HT-29 (cell line): ENCODE data around the gene USP12. TPM values are rescaled to one million over a fixed set of nuclear protein-coding genes. Genes with fewer than 3 reads are reported as not detected.
"Not testable (repeated sequence)": the region's sequence is repeated elsewhere in the genome, so short reads cannot be mapped to it uniquely, and the experiment has no call there.

Source experiments
- DNase-seq: peaks from one replicate; pipeline ENCODE4 v3.0.0-alpha.2; 2015; ENCODE audit warnings: low spot score
- total RNA-seq: library from RNA; depleted of rRNA; stranded (reverse); fragments of >200 nt; shearing (Covaris generic); gene quantifications from 2 replicates; pipeline ENCODE4 v1.2.3, GENCODE V29; 2014

USP12 gene
- total RNA-seq, 1 experiment from 2014 or later: 19.4 TPM

DNA sequence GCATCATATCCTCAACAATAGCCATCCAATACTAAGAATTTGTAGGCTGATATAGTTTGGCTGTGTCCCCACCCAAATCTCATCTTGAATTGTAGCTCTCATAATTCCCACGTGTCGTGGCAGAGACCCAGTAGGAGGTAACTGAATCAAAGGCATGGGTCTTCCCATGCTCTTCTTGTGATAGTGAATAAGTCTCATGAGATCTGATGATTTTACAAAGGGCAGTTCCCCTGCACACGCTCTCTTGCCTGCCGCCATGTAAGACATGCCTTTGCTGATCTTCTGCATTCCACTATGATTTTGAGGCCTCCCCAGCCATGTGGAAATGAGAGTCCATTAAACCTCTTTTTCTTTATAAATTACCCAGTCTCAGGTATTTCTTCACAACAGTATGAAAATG lies 48.2 kb downstream of the USP12 start:
- DNase-seq: not testable (repeated sequence)

DNA sequence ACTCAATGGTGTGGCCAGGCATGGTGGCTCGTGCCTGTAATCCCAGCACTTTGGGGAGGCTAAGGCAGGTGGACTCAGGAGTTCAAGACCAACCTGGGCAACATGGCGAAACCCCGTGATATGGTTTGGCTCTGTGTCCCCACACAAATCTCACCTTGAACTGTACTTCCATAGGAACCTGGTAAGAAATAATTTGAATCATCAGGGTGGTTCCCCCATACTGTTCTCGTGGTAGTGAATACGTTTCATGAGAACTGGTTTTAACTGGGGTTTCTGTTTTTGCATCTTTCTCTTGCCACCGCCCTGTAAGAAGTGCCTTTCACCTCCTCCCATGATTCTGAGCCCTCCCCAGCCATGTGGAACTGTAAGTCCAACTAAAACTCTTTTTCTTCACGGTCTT lies 49.6 kb downstream of the USP12 start:
- DNase-seq: no peak

DNA sequence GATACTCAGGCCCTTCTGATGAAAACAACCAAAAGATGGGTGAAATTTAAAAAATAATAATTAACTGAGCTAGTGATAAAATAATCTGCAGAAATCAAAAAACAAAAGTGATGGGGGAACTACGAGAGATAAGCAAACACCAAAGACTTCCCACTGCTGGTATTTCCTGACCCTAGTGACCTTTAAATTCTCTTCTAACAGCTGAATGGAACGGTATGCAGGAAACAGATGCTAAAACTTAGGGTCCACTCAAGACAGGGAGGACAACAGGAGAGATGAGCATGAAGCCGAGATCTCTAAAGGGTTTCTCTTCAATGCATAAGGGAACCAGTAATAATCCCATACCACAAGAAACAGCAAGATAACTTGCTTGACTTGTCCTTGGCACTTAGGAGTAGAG lies 50.8 kb downstream of the USP12 start:
- no peak for DNase-seq

DNA sequence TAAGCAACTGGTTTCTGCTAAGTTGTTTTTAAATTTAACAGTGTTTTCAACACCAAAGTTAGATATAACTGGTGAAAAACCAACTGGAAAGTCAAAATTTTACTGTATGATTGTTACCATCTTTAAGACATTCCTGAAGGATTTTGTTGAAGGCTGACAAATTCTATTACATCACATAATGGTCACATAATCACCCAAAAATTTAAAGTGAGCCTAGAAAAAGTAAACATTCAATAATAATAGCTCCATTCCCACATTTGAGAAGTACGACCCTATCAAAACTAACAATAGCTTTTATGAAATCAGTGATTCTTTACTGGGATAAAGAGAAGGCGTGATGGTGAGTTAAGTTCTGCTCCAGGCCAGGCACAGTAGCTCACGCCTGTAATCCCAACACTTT lies 51.6 kb downstream of the USP12 start:
- no peak for DNase-seq

DNA sequence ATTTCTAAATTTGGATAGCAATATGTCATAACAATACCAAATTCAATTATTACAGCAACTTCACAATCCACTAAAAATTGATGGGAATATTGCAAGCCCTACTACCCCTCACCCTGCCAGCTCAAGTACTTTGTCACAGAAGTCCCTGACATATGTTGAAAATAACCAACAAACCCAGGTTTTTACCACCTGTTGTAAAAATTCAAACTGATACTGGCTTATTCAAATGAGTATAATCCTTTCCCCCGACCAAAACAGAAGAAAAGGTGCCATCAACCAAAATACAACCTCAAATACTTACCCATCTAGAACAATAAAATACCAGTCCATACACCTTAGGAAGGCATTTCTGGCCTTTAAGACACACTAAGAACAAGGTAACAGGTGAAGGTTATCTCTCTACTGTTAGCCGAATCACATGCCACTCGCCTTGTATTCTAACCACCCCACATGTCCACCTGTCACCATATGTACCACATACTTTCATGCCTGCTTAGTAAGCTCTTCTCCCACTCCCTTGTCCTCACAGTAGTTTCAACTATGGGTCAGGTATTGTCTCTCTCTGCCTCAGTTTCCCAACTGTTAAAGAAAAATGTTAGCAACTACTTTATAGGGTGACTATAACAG lies 53.1 kb downstream of the USP12 start:
- no peak for DNase-seq

- DNase-seq: no peak
Observed at GRCh38 chr13:27117952-27118351, 53.7 kb downstream of the USP12 start.

DNA sequence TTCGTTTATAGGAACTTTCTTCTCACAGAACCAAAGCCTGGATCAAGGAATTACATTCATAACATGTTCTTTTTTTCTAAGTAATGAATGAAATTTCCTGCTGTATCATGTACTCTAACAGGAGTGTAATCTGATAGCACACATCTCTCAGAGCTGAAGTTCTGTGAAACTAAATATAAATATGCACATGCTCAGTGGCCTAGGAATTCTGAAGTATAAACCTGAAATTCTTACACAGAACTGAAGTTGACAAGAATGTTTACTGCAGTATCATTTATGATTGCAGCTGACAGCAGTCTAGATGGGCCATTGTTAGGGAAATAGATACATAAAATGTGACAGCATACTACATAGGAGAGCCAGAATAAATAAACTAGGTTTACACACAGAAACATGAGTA lies 54.5 kb downstream of the USP12 start:
- no peak for DNase-seq

- no peak for DNase-seq
Observed at GRCh38 chr13:27113436-27113835, 58.2 kb downstream of the USP12 start.

DNA sequence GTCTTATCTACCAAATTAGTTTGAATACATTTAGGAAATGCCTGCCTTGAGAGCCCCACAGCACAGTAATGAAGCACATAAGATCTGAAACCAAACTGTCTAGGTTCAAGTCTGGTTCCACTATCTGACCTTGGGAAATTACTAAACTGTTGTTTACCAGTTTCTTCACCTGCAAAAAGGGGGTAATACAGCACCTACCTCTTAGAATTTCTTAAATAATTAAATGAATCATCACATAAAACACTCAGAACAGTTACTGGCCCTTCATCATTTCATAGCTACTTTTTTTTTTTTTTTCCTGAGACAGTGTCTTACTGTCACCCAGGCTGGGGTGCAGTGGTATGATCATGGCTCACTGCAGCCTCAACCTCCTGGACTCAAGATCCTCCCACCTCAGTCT lies 59.6 kb downstream of the USP12 start:
- no peak for DNase-seq

DNA sequence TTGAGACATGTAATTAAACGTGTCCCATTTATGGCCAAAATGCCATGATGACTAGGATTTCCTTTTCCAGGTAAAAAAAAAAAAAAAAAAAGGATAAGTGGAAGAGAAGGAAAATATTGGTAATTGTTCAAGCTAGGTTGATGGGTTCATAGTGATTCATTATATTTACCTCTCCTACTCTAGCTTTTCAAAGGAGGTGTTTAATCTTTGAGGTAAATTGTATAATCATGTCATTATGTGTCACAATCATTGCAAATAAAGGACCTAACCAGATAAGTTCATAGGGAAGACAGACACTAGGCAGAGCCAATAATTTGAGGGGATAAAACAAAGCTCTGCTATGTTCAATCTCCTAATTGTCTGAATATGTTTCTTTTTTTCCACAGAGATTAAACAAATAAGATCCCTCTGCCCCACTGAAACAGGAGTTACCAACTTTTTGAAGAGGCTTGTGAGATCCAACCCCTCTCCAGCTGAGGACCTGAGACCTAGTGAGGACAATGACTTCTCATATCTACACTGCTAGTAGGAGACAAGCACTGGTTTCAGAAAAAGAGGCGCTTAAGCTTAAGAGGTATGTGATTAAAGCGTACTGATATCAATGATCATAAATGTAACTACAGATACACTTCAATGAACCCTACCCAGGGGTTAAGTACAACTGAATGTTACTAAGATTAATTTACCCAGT lies 61.4 kb downstream of the USP12 start:
- no peak for DNase-seq

DNA sequence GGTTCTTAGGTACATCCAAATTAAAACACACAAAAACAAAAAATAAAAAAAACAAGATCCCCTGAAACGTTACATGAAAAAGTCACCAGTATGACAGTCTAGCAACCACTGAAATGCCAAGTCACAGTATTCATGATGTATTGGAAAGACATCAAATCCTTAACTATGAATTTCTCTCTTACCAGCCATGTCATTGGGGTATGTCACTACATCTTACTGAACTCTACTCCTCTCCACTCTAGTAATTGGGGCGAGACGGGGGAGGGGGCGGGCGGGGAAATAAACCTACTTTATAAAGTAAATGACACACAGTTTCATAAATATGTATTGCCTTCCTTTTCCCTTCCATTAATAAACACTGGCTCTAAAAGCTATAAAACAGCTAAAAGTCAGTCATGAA lies 65.5 kb downstream of the USP12 start:
- DNase-seq: no peak

DNA sequence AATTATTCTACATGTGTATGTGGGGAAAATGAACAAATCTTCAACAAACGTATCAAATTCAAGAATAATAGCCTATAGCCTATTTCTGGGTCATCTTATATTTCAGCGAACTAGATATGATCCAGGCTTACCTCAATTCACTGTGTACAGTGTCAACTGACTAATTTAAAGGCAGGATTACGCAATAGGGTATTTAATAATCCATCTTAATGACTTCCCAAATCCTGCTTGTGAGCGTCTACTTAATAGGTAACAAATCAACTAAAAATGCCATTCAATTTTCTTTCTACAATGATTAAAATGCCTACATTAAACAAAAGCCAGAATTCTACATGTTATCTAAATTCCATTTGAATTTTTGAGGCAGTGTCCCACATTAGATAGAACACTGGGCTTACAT lies 67.0 kb downstream of the USP12 start:
- no peak for DNase-seq

- no peak for DNase-seq
Observed at GRCh38 chr13:27101847-27102246, 69.8 kb downstream of the USP12 start.

DNA sequence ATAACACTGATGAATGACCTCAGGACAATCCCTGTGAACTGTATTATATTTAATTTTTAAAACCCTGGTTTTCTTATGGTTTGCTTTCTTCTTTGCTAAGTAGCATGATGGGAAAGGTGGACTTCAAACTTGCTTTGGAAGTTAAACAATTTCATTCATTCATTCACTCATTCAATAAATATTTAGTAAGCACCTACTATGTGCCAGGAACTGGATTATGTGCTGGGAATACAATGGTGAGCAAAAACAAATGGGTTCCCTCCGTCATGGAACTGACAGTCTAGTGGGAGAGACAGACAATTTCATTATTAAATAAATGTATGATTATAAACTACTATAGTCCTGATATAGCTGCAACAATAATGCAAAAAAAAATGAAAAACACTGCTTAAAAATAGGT lies 70.3 kb downstream of the USP12 start:
- DNase-seq: no peak

DNA sequence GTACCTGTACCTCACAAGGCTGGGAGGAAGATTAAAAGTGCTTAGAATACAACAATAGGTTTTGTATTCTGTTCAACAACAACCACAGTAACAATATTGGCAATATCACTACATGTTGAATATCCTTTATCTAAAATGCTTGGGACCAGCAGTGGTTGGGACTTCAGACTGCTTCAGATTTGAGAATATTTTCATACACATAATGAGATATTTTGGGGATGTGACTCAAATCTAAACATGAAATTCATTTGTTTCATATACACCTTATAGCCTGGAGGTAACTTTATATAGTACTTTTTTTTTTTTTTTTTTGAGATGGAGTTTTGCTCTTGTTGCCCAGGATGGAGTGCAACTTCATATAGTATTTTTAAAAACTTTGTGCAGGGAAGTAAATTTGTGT lies 73.9 kb downstream of the USP12 start:
- DNase-seq: no peak

DNA sequence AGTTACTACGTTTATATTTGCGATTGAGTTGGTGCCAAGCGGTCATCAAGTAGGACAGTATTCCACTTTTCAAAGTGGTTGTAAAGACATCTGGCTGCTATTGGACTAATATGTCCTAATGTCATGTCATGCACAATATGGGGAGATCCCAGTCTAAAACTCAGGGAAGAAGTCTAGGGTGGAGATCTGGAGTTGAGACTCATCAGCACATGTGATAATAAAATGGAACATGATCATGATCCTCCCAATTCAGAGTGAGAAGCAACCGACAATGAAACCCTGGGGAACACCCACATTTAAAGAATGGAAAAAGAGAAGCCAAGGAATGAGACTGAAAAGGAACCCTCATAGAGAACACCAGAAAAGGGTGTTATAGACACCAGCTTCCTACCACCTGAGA lies 80.2 kb downstream of the USP12 start:
- DNase-seq: no peak

- no peak for DNase-seq
Observed at GRCh38 chr13:27088619-27089018, 83.0 kb downstream of the USP12 start.

DNA sequence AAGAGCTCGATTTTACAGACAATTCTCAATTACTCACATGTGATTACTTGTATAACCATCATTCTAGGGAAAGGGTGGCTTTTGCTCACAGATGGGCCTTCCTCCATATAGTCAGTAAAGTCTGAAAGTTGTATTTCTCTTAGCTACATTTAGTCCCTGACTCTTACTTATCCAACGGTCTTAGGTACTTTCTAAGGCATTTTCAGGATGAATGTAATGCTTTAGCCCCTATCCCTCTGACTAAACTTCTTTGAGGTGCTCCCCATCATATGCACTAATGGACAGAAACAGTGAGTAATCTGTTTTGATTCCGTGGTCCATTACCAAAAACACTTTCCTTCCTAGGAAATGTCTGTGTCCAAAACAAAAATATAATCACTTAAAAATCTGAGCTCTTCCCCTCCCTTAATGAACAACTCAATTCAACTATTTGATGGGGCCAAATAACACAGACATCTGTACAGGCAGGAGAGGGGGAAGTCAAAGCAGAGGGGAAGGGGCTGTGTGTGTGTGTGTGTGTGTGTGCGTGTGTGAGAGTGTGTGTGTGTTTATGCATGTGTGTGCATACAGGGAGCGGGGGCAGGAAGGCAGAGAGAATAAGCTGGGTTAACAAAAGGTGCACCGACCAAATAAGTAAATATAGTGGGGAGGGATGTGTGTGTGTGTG lies 84.9 kb downstream of the USP12 start:
- no peak for DNase-seq

DNA sequence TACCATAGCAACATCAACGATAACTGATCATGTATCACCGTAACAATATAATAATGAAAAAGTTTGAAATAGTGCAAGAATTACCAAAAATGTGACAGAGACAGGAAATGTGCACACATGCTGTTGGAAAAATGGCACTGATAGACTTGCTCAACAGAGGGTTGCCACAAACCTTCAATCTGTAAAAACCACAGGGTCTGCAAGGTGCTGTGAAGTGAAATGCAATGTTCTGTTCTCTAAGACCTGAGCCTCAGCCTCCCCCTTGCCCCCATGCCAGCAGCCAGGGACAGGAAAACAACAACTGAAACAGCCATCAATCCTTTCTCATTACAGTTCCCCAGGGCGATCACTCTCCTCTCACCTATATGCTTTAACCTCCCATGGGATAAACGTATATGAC lies 88.4 kb downstream of the USP12 start:
- no peak for DNase-seq

GRCh38 chr13:27081893-27082679 lies 89.5 kb downstream of the USP12 start:
- DNase-seq: no peak

DNA sequence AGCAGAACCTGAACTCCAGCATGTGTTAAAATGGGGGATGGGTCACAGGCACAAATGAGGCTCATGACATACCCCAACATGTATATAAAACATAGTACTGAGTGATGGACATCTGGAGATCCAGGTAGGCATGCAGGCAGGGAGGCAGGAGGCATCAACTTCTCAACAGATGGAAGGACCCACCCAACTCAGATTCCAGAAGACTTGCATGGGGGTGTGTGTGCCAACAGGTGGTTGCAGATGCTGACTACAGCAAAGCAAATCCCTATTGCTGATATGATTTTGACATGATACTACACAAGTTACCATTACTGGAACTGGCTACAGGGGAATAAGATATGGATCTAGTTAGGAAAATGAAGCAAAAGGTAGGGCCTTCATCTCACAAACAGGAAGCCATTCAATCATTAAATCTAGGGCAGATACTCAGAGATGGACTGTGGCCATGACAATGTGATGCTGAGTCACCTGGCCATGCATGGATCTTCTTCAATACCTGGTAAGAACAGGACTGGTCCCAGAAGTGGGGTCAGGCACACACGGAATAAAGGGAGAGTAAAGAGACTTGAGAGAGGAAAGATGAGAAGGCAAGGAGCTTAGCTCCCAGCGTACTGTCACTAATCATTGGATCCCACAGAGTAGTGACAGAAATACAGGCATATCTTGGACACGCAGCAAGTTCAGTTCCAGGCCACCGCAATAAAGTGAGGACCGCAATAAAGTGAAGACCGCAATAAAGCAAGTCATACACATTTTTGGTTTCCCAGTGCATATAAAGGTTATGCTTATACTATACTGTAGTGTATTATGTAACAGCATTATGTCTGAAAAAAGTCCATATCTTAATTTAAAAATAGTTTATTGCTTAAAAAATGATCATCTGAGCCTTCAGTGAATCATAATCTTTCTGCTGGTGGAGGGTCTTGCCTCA lies 91.3 kb downstream of the USP12 start:
- no peak for DNase-seq
